Loucy (cell line): ENCODE results near the gene MAP7D1.

Experiments
- EZH2phosphoT487 ChIP-seq: fragments of 200-600 bp; IDR thresholded peaks from 2 replicates; pipeline ENCODE4 v1.6.1; 2018; ENCODE audit warnings: antibody characterized with exemption, mild to moderate bottlenecking, moderate library complexity, borderline replicate concordance
- TF ChIP-seq, protein P1 (sequence below): fragments of 200-600 bp; sonication (generic); conservative IDR thresholded peaks from 2 replicates; pipeline ENCODE4 v1.5.1; 2014; ENCODE audit warnings: mild to moderate bottlenecking, antibody characterized with exemption, low read length

DNA sequence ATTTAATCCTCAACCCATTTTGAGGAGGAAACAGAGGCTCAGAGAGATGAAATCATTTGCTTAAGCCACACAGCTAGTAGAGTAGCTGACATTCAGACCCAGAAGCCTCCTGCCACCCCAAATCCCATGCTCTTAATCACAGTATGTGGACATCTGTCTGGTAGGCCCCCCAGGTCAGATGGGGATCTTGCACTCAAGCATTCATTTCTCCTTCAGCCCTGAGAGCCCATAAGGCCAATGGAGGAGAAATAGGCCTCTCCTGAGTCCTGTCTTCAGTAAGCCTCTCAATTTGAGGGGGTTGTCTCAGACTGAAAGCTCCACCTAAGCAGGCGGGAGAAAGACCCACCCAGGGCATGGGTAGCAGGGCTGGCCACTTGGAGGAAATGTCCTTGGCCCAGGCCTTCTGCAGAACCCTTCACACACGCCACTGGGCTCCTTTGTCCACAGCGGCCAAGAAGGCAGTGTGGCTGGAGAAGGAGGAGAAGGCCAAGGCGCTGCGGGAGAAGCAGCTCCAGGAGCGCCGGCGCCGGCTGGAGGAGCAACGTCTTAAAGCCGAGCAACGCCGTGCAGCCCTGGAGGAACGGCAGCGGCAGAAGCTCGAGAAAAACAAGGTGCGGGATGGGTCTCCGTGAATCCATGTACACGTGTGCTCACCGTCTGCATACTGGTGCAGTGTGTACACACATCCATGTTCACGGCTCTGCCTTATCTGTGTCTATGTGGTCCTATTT is 16.2 kb downstream of the MAP7D1 start:
- TF ChIP-seq, protein P1, sequence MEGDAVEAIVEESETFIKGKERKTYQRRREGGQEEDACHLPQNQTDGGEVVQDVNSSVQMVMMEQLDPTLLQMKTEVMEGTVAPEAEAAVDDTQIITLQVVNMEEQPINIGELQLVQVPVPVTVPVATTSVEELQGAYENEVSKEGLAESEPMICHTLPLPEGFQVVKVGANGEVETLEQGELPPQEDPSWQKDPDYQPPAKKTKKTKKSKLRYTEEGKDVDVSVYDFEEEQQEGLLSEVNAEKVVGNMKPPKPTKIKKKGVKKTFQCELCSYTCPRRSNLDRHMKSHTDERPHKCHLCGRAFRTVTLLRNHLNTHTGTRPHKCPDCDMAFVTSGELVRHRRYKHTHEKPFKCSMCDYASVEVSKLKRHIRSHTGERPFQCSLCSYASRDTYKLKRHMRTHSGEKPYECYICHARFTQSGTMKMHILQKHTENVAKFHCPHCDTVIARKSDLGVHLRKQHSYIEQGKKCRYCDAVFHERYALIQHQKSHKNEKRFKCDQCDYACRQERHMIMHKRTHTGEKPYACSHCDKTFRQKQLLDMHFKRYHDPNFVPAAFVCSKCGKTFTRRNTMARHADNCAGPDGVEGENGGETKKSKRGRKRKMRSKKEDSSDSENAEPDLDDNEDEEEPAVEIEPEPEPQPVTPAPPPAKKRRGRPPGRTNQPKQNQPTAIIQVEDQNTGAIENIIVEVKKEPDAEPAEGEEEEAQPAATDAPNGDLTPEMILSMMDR: no peak
- no peak for TF ChIP-seq EZH2phosphoT487
